Smooth muscle cell (in vitro differentiated cells): ENCODE results near the gene ZNF784. TPM values are rescaled to one million over a fixed set of nuclear protein-coding genes. Genes with fewer than 3 reads are reported as not detected.

ENCODE experiments used
- DNase-seq: peaks from one replicate; lab custom pipeline; 2025; ENCODE audit not compliant: unreplicated experiment; lab: John Stamatoyannopoulos, UW
- H2AFZ ChIP-seq: fragments of 200-600 bp; sonication (generic); 2 replicates; pipeline ENCODE4 v1.6.0; 2016; ENCODE audit warnings: antibody characterized with exemption, low read depth, mild to moderate bottlenecking
- H3F3A ChIP-seq: fragments of 200-600 bp; sonication (generic); 2 replicates; pipeline ENCODE4 v1.6.0; 2017; ENCODE audit warnings: antibody characterized with exemption, low read depth
- H3K27ac ChIP-seq: fragments of 200-600 bp; sonication (generic); 2 replicates; pipeline ENCODE4 v1.5.1; 2016; ENCODE audit warnings: low read depth, mild to moderate bottlenecking
- H3K27me3 ChIP-seq: fragments of 200-600 bp; sonication (generic); 2 replicates; pipeline ENCODE4 v1.6.1; 2016; ENCODE audit warnings: low read depth, mild to moderate bottlenecking
- H3K36me3 ChIP-seq: fragments of 200-600 bp; sonication (generic); 2 replicates; pipeline ENCODE4 v1.5.1; 2016; ENCODE audit warnings: low read depth
- H3K4me1 ChIP-seq: fragments of 200-600 bp; sonication (generic); 2 replicates; pipeline ENCODE4 v1.5.1; 2016; ENCODE audit warnings: low read depth
- H3K4me2 ChIP-seq: fragments of 200-600 bp; sonication (generic); 2 replicates; pipeline ENCODE4 v1.6.0; 2016; ENCODE audit warnings: mild to moderate bottlenecking
- H3K4me3 ChIP-seq: fragments of 200-600 bp; sonication (generic); 2 replicates; pipeline ENCODE4 v1.5.1; 2016; ENCODE audit warnings: mild to moderate bottlenecking
- H3K79me2 ChIP-seq: fragments of 200-600 bp; sonication (generic); 2 replicates; pipeline ENCODE4 v1.6.0; 2016; ENCODE audit warnings: low read depth, mild to moderate bottlenecking
- H3K9ac ChIP-seq: fragments of 200-600 bp; sonication (generic); 2 replicates; pipeline ENCODE4 v1.6.0; 2016; ENCODE audit warnings: low read depth
- H3K9me3 ChIP-seq: fragments of 200-600 bp; sonication (generic); replicated peaks from 2 replicates; pipeline ENCODE4 v1.5.1; 2016; ENCODE audit warnings: low read depth
- H4K20me1 ChIP-seq: fragments of 200-600 bp; sonication (generic); 2 replicates; pipeline ENCODE4 v1.6.0; 2016; ENCODE audit warnings: low read depth
- WGBS: methylation state at CpG from one replicate; pipeline ENCODE4 v1.1.7; 2016; ENCODE audit warnings: low lambda C conversion rate; 5-methylcytosine and 5-hydroxymethylcytosine counted together
- polyA plus RNA-seq: library from polyadenylated mRNA; unstranded; fragments of >200 nt; fragmentation: Nextera tagmentation; extraction: Ambion mirVana; gene quantifications from 2 replicates; pipeline ENCODE4 v1.2.1, GENCODE V29; 2016
- total RNA-seq: library from RNA; depleted of rRNA; stranded (reverse); fragments of >200 nt; gene quantifications from 2 replicates; pipeline ENCODE4 v1.2.3, GENCODE V29; 2014
- TF ChIP-seq, protein P1 (sequence below): fragments of 200-600 bp; sonication (generic); IDR thresholded peaks from 2 replicates; pipeline ENCODE4 v1.5.1; 2017; ENCODE audit warnings: borderline replicate concordance, mild to moderate bottlenecking, antibody characterized with exemption; ENCODE audit not compliant: insufficient read depth, poor library complexity, severe bottlenecking

Gene ZNF784
- total and polyA plus RNA-seq, 2 experiments from 2014 or later: 3.1 to 7.3 TPM

DNA sequence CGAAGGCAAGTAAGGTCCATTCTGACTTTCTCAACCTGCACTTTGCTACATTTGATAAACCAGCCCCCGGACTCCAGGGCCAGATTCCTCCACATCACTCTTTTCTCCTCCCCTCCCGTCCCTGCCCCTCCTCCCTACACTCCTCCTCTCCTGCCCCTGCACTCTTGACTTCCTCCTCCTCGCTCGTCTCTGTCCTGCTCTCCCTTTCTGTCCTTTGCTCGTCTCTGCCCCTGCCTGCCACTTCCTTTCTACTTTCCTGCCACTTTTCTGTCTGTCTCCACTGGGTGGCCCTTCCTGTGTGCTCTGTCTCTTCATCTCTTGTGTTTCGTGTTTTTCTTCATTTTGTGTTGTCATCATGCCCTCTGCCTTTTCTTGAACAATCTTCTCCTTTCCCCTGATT lies 37.5 kb upstream of the ZNF784 start:
- H3K9me3 ChIP-seq: no peaks in the 10 kb centered on the region
- peaks cover 95% of the 10 kb centered on the region for H4K20me1 ChIP-seq
- H3K9ac ChIP-seq: no peak overlapping the region
- peaks cover 15% of the 10 kb centered on the region for H3K4me1 ChIP-seq
- 87% methylated on average over 5 of the region's 7 CpGs for WGBS
- DNase-seq: no peak
- H3F3A ChIP-seq: no peaks in the 10 kb centered on the region
- no peak overlapping the region for H3K4me2 ChIP-seq
- H3K27me3 ChIP-seq: no peaks in the 10 kb centered on the region
- H2AFZ ChIP-seq: no peak overlapping the region
- peaks cover 87% of the 10 kb centered on the region for H3K79me2 ChIP-seq
- peaks cover 6% of the 10 kb centered on the region for H3K36me3 ChIP-seq
- no peak overlapping the region for H3K27ac ChIP-seq
- H3K4me3 ChIP-seq: no peak overlapping the region
- TF ChIP-seq, protein P1, sequence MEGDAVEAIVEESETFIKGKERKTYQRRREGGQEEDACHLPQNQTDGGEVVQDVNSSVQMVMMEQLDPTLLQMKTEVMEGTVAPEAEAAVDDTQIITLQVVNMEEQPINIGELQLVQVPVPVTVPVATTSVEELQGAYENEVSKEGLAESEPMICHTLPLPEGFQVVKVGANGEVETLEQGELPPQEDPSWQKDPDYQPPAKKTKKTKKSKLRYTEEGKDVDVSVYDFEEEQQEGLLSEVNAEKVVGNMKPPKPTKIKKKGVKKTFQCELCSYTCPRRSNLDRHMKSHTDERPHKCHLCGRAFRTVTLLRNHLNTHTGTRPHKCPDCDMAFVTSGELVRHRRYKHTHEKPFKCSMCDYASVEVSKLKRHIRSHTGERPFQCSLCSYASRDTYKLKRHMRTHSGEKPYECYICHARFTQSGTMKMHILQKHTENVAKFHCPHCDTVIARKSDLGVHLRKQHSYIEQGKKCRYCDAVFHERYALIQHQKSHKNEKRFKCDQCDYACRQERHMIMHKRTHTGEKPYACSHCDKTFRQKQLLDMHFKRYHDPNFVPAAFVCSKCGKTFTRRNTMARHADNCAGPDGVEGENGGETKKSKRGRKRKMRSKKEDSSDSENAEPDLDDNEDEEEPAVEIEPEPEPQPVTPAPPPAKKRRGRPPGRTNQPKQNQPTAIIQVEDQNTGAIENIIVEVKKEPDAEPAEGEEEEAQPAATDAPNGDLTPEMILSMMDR: no peak

DNA sequence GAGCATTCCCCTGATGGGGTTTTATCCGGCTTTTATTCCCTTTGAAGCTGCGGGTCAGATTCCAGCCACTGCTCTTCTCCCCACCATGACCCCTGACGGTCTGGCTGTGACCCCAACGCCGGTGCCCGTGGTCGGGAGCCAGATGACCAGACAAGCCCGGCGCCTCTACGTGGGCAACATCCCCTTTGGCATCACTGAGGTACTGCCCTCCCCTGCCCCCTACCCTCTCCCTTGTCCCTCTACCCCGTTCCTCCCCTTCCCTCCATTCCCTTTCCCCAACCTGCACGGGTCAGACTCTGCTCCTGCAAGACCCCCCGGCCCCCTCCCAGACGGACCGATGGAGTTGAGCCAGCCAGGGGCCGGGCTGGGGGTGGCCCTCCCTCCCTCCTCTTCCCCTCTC lies 36.6 kb upstream of the ZNF784 start:
- Histone ChIP-seq H3K4me2 (no peak overlapping the region), H3K27ac (no peak overlapping the region), H3K79me2 (peaks cover 87% of the 10 kb centered on the region), H3K9ac (no peak overlapping the region), H3K4me3 (no peak overlapping the region), H4K20me1 (peaks cover 95% of the 10 kb centered on the region), H2AFZ (no peak overlapping the region), H3K4me1 (peaks cover 23% of the 10 kb centered on the region), H3K9me3 (no peaks in the 10 kb centered on the region), H3K27me3 (no peaks in the 10 kb centered on the region), H3K36me3 (peaks cover 6% of the 10 kb centered on the region), H3F3A (no peaks in the 10 kb centered on the region)
- DNase-seq: no peak
- TF ChIP-seq, protein P1: no peak
- WGBS: 97% methylated on average over 10 of the region's 16 CpGs

DNA sequence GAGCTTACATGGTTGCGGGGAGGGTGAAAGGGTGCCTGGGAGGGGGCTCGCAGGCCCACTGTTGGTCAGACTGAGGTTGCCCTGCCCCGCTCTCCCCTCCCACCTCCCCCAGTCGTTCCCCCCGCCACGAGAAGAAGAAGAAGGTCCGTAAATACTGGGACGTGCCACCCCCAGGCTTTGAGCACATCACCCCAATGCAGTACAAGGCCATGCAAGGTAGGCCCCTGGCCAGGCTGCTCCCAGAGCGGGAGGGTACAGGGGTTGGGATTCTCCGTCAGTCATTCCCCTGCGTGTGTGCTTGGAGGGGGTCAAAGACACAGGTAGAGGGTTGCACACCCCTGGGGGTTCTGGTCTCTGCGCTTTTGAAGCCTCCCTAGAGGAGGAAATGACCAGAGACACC lies 36.0 kb upstream of the ZNF784 start:
- DNase-seq: no peak
- H3K4me1 ChIP-seq: peaks cover 23% of the 10 kb centered on the region
- H4K20me1 ChIP-seq: peaks cover 95% of the 10 kb centered on the region
- no peak overlapping the region for H3K4me3 ChIP-seq
- WGBS: 96% methylated on average over 9 of the region's 12 CpGs
- no peaks in the 10 kb centered on the region for H3K27me3 ChIP-seq
- H3K9me3 ChIP-seq: no peaks in the 10 kb centered on the region
- no peak overlapping the region for H3K27ac ChIP-seq
- no peak overlapping the region for H2AFZ ChIP-seq
- H3K4me2 ChIP-seq: no peak overlapping the region
- TF ChIP-seq, protein P1: no peak
- H3K36me3 ChIP-seq: peaks cover 6% of the 10 kb centered on the region
- H3K79me2 ChIP-seq: peaks cover 87% of the 10 kb centered on the region
- no peak overlapping the region for H3K9ac ChIP-seq
- no peaks in the 10 kb centered on the region for H3F3A ChIP-seq

DNA sequence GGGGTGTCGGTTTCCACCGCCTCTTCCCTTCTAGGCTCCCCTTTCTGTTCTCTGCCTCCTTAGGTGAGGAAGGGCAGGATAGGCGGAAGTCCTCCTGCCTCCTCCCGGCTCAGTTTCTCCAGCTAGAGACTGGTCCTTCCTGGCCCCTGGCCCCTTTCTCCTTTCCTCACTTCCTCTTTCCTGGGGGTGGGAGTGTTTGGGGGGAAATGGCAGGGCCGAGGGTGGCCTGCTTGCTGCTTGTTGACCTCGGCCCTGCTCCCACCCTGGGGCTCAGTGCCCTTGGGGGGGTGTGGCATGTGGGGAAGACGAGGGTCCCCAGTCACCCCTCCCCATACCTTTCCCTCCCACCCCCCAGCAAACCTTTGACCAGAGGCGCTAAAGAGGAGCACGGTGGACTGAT lies 35.5 kb upstream of the ZNF784 start:
- no peak overlapping the region for H3K4me3 ChIP-seq
- TF ChIP-seq, protein P1: no peak
- H3K4me1 ChIP-seq: peaks cover 23% of the 10 kb centered on the region
- 96% methylated on average over 6 of the region's 9 CpGs for WGBS
- no peak overlapping the region for H2AFZ ChIP-seq
- H3K79me2 ChIP-seq: peaks cover 89% of the 10 kb centered on the region
- H3K4me2 ChIP-seq: no peak overlapping the region
- H3K9ac ChIP-seq: no peak overlapping the region
- H3K36me3 ChIP-seq: peaks cover 6% of the 10 kb centered on the region
- no peaks in the 10 kb centered on the region for H3K9me3 ChIP-seq
- no peak for DNase-seq
- H4K20me1 ChIP-seq: peaks cover 91% of the 10 kb centered on the region
- no peaks in the 10 kb centered on the region for H3F3A ChIP-seq
- no peak overlapping the region for H3K27ac ChIP-seq
- H3K27me3 ChIP-seq: no peaks in the 10 kb centered on the region
